ENCODE measurements around the gene C1QTNF2. TPM values are rescaled to one million over a fixed set of nuclear protein-coding genes. Genes with fewer than 3 reads are reported as not detected.

The C1QTNF2 gene
- total and polyA plus RNA-seq, 2 of the 13 experiments (the other 11 are each of a cell fraction or from before 2014, with no cell fraction given), result not detected

GRCh38 chr5:160347448-160347847 is 23.0 kb downstream of the C1QTNF2 start:
- H3K4me2 ChIP-seq (ENCODE audit: low read depth, low read length), result no peak overlapping the region
- no peak for DNase-seq (ENCODE audit: low spot score)
- H3K4me3 ChIP-seq (replicated peaks in 1 of 3; ENCODE audit: insufficient read depth in 1 of 3, low read depth in 2 of 3, low read length in 3 of 3), result no peak overlapping the region
- no TSS peak for BruUV-seq (replicated peaks)
- H2AFZ ChIP-seq (ENCODE audit: low read length), result no peak overlapping the region
- no peak for FAIRE-seq
- peaks cover 2 to 18% of the 10 kb centered on the region in 2 experiments; a peak in 3 of 5 replicates for H3K27me3 ChIP-seq (ENCODE audit: control insufficient read depth in 1 of 2, insufficient read depth in 2 of 2, low read length in 2 of 2)
- no peaks in the 10 kb centered on the region for H3K4me1 ChIP-seq (ENCODE audit: insufficient read depth, low read length)
- no peaks in the 10 kb centered on the region for H3K9me3 ChIP-seq (ENCODE audit: low read length)
- no peak for TF ChIP-seq CHD4 (IDR thresholded peaks at IDR 0.05; ENCODE audit: borderline replicate concordance, low read length)
- TF ChIP-seq JUND (CRISPR knock-in tag; IDR thresholded peaks at IDR 0.05), result no peak
- no peak for TF ChIP-seq ZNF563 (CRISPR knock-in tag; IDR thresholded peaks at IDR 0.05)
- TF ChIP-seq KLF13 (CRISPR knock-in tag; IDR thresholded peaks at IDR 0.05), result no peak
- TF ChIP-seq CREM (IDR thresholded peaks at IDR 0.05), result no peak
- no peak for TF ChIP-seq CREM (CRISPR knock-in tag; IDR thresholded peaks at IDR 0.05)
- no peak for TF ChIP-seq ZNF770 (CRISPR knock-in tag; IDR thresholded peaks at IDR 0.05)
- TF ChIP-seq SOX5 (CRISPR knock-in tag; IDR thresholded peaks at IDR 0.05; ENCODE audit: borderline replicate concordance), result no peak
- no peak for TF ChIP-seq ZFP82 (CRISPR knock-in tag; IDR thresholded peaks at IDR 0.05; ENCODE audit: borderline replicate concordance)
- TF ChIP-seq ZNF737 (CRISPR knock-in tag; IDR thresholded peaks at IDR 0.05; ENCODE audit: borderline replicate concordance), result no peak
- no peak for TF ChIP-seq KDM5A (IDR thresholded peaks at IDR 0.05; ENCODE audit: borderline replicate concordance, low read length)
- TF ChIP-seq ZNF619 (CRISPR knock-in tag; IDR thresholded peaks at IDR 0.05), result no peak
- no peak for TF ChIP-seq ZBTB21 (CRISPR knock-in tag; IDR thresholded peaks at IDR 0.05)
- TF ChIP-seq TBX3 (IDR thresholded peaks at IDR 0.05; ENCODE audit: borderline replicate concordance), result no peak
- TF ChIP-seq EEA1 (CRISPR knock-in tag; IDR thresholded peaks at IDR 0.05; ENCODE audit: borderline replicate concordance), result no peak
- no peak for TF ChIP-seq CEBPZ (IDR thresholded peaks at IDR 0.05; ENCODE audit: low read length)
- ATAC-seq, result no peak
- H3K27ac ChIP-seq (ENCODE audit: extremely low read length, insufficient read depth, low read length), result no peak overlapping the region
- intact Hi-C loops (cut with micrococcal nuclease; ENCODE audit: unreplicated experiment), result loop anchor here (5.0 kb wide), 1 partner anchor 325 kb away; no protein-coding TSS in a partner anchor
- in situ Hi-C loops (cut with HindIII; ENCODE audit: extremely low pct_ligation_motif_present, low pct_unique_long_range_greater_than_20kb), result loop anchor here (5.0 kb wide), 1 partner anchor 150 kb away; no protein-coding TSS in a partner anchor
- CTCF ChIA-PET (ENCODE audit: low intra/inter-chr PET ratio, low total read pairs), result no interaction called here
- WGBS (ENCODE audit: low lambda C conversion rate), result 11% methylated on average over 6 of the region's 6 CpGs
- POLR2A ChIA-PET, result no interaction called here
- no peaks in the 10 kb centered on the region for H4K20me1 ChIP-seq (ENCODE audit: insufficient read depth, low read length)
- no peaks in the 10 kb centered on the region for H3K36me3 ChIP-seq (replicated peaks in 1 of 2; ENCODE audit: control insufficient read depth in 1 of 2, insufficient read depth in 2 of 2, low read length in 2 of 2)
- no peaks in the 10 kb centered on the region for H3K79me2 ChIP-seq (ENCODE audit: insufficient read depth, low read length)
- H3K9ac ChIP-seq (ENCODE audit: insufficient read depth, low read depth, low read length), result no peak overlapping the region
